A549 (cell line): ENCODE data around the gene ADCY3. TPM values are rescaled to one million over a fixed set of nuclear protein-coding genes. Genes with fewer than 3 reads are reported as not detected.

Experiments used
- ATAC-seq, 2 experiments: fragments of 200-7000 bp in 1 of 2; fragments of >200 bp in 1 of 2; cut with Nextera tagmentation in 1 of 2; cut with Tn5 transposase in 1 of 2; 3 replicates each; pipeline versions ENCODE4 v1.8.0 to v1.9.1; 2018 to 2020; ENCODE audit warnings: mild to moderate bottlenecking in 1 of 2, moderate library complexity in 1 of 2
- CTCF ChIA-PET: fragments of 300-600 bp; sonication (Branson Sonifier 250); formaldehyde crosslinking; extraction: SDS; loops from one replicate; lab custom pipeline; 2021; ENCODE audit warnings: antibody characterized with exemption, inconsistent platforms; lab: Yijun Ruan, JAX
- POLR2A ChIA-PET: fragments of 350-600 bp; formaldehyde crosslinking; extraction: SDS; loops from one replicate; lab custom pipeline; 2021; ENCODE audit warnings: antibody characterized with exemption, inconsistent platforms; lab: Yijun Ruan, JAX
- DNase-seq, 2 experiments: peaks; one replicate each; pipeline versions ENCODE4 v3.0.0 to v3.0.0-alpha.2; 2011 to 2016; ENCODE audit warnings: low read depth in 1 of 2, low spot score in 1 of 2
- FAIRE-seq: peaks from 2 replicates; lab custom pipeline; 2011; peaks lifted over from hg19 to GRCh38; lab: Jason Lieb, UNC
- H3K27ac ChIP-seq, 2 experiments: fragments of >200 bp; sonication (Bioruptor Twin); formaldehyde crosslinking; 3 replicates each; pipeline ENCODE4 v1.5.1; 2016 to 2017
- H3K4me1 ChIP-seq: fragments of >200 bp; sonication (Bioruptor Twin); formaldehyde crosslinking; 3 replicates; pipeline ENCODE4 v1.6.1; 2016
- H3K4me2 ChIP-seq: fragments of >200 bp; sonication (Bioruptor Twin); formaldehyde crosslinking; 3 replicates; pipeline ENCODE4 v1.6.1; 2016
- H3K4me3 ChIP-seq: fragments of >200 bp; sonication (Bioruptor Twin); formaldehyde crosslinking; 3 replicates; pipeline ENCODE4 v1.5.1; 2016
- H3K9me3 ChIP-seq: fragments of >200 bp; sonication (Bioruptor Twin); formaldehyde crosslinking; 3 replicates; pipeline ENCODE4 v1.6.1; 2016
- CBX2 ChIP-seq: fragments of 200-600 bp; sonication (generic); IDR thresholded peaks from 2 replicates; pipeline ENCODE4 v1.6.1; 2016; ENCODE audit warnings: low read depth, mild to moderate bottlenecking, borderline replicate concordance
- CBX8 ChIP-seq: fragments of 200-600 bp; sonication (generic); IDR thresholded peaks from 2 replicates; pipeline ENCODE4 v1.6.1; 2016
- CEBPB ChIP-seq, 2 experiments: fragments of >200 bp in 1 of 2; sonication (Bioruptor Twin) in 1 of 2; formaldehyde crosslinking in 1 of 2; IDR thresholded peaks; 2 replicates each; pipeline ENCODE4 v1.6.1; 2012 to 2016
- EHF ChIP-seq: fragments of 250-450 bp; sonication (Bioruptor Pico); IDR thresholded peaks from 2 replicates; pipeline ENCODE4 v1.5.0; 2020; ENCODE audit warnings: mild to moderate bottlenecking
- ESRRA ChIP-seq: fragments of 150-350 bp; IDR thresholded peaks from 2 replicates; pipeline ENCODE4 v1.6.1; 2014; ENCODE audit warnings: mild to moderate bottlenecking, low read length, borderline replicate concordance
- FOXS1 ChIP-seq: fragments of 250-450 bp; sonication (Bioruptor Pico); IDR thresholded peaks from 2 replicates; pipeline ENCODE4 v1.5.0; 2020; ENCODE audit warnings: mild to moderate bottlenecking, moderate library complexity
- HDAC2 ChIP-seq: fragments of 200-600 bp; sonication (generic); IDR thresholded peaks from 2 replicates; pipeline ENCODE4 v1.6.1; 2016
- HEYL ChIP-seq: fragments of 250-450 bp; sonication (Bioruptor Pico); IDR thresholded peaks from 2 replicates; pipeline ENCODE4 v1.8.0; 2021; ENCODE audit warnings: mild to moderate bottlenecking, moderate library complexity
- HOXB13 ChIP-seq: fragments of 250-450 bp; sonication (Bioruptor Pico); IDR thresholded peaks from 2 replicates; pipeline ENCODE4 v1.5.0; 2020; ENCODE audit warnings: low read depth, mild to moderate bottlenecking, moderate library complexity
- JUNB ChIP-seq: fragments of >200 bp; sonication (Bioruptor Twin); formaldehyde crosslinking; IDR thresholded peaks from 2 replicates; pipeline ENCODE4 v1.6.1; 2016
- MYC ChIP-seq: IDR thresholded peaks from 2 replicates; pipeline ENCODE4 v1.6.1; 2012; ENCODE audit warnings: mild to moderate bottlenecking, inconsistent platforms, low read length, improper control_type of control experiment, borderline replicate concordance
- POLR2A ChIP-seq: IDR thresholded peaks from 2 replicates; pipeline ENCODE4 v1.6.1; 2012; ENCODE audit warnings: mild to moderate bottlenecking, low read length
- RARB ChIP-seq: fragments of 250-450 bp; sonication (Bioruptor Pico); IDR thresholded peaks from 2 replicates; pipeline ENCODE4 v1.8.0; 2021; ENCODE audit warnings: mild to moderate bottlenecking, moderate library complexity
- RNF2 ChIP-seq: fragments of 200-600 bp; sonication (generic); IDR thresholded peaks from 2 replicates; pipeline ENCODE4 v1.6.1; 2016; ENCODE audit warnings: low read depth, mild to moderate bottlenecking, antibody characterized with exemption, moderate library complexity, borderline replicate concordance
- ZC3H11A ChIP-seq: fragments of 450-650 bp; IDR thresholded peaks from 2 replicates; pipeline ENCODE4 v1.6.1; 2014; ENCODE audit warnings: antibody characterized with exemption, mild to moderate bottlenecking
- ZFP36 ChIP-seq: fragments of 450-650 bp; IDR thresholded peaks from 2 replicates; pipeline ENCODE4 v1.6.1; 2014; ENCODE audit warnings: borderline replicate concordance; ENCODE audit not compliant: partially characterized antibody
- ZSCAN20 ChIP-seq: fragments of 250-450 bp; sonication (Bioruptor Pico); IDR thresholded peaks from 2 replicates; pipeline ENCODE4 v1.8.0; 2022; ENCODE audit warnings: mild to moderate bottlenecking, moderate library complexity
- WGBS: methylation state at CpG from one replicate; pipeline ENCODE4 v1.1.6; 2017; ENCODE audit errors: missing lambda C conversion rate; 5-methylcytosine and 5-hydroxymethylcytosine counted together
- polyA plus RNA-seq, 4 experiments: library from polyadenylated mRNA; depleted of rRNA in 3 of 4; stranded (reverse); fragments of >200 nt; fragmentation: RNase III in 1 of 4; extraction: RNeasy Plus Mini Kit Qiagen cat#74134 plus additional on column Dnase treatment in 1 of 4; gene quantifications; 2 replicates in 3 of 4; 3 replicates in 1 of 4; pipeline ENCODE4 v1.2.3, GENCODE V29; 2011 to 2017
- TF ChIP-seq, protein P1 (sequence below): IDR thresholded peaks from 2 replicates; pipeline ENCODE4 v1.6.1; 2012
- TF ChIP-seq, protein P2 (sequence below): IDR thresholded peaks from 2 replicates; pipeline ENCODE4 v1.6.1; 2012; ENCODE audit warnings: low read depth, borderline replicate concordance
- TF ChIP-seq, protein P3 (sequence below): fragments of 200-600 bp; sonication (generic); IDR thresholded peaks from 2 replicates; pipeline ENCODE4 v1.6.1; 2016; ENCODE audit warnings: antibody characterized with exemption, mild to moderate bottlenecking, moderate library complexity
- TF ChIP-seq, protein P4 (sequence below): fragments of >200 bp; sonication (Bioruptor Twin); formaldehyde crosslinking; IDR thresholded peaks from 3 replicates; pipeline ENCODE4 v1.5.1; 2016

Gene ADCY3
- polyA plus RNA-seq, 2 of the 4 experiments (the other 2 are of a cell fraction): 37.4 to 65.4 TPM

DNA sequence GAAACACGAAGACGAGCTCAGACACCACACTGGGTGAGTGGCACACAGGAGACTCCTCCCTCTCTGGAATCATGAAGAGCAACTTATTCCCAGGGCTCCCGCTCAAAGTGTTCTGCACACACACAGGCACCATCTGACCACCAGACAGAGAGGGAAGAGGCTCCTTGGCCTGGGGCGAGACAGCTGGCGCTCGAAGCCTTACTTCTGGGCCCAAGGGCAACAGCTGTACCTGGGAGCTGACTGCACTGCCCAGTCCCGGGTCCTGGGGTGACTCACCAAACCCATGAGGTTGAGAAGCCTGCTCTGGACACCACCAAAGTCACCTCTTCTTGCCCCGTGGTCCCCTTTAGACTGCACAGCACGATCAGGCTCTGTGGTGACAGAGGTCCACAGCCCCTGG, 42.4 kb downstream of the ADCY3 start:
- H3K4me2 ChIP-seq: no peak overlapping the region
- TF ChIP-seq POLR2A: no peak
- TF ChIP-seq RNF2: no peak
- TF ChIP-seq, protein P1, sequence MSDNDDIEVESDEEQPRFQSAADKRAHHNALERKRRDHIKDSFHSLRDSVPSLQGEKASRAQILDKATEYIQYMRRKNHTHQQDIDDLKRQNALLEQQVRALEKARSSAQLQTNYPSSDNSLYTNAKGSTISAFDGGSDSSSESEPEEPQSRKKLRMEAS: no peak
- no peak for TF ChIP-seq HEYL (CRISPR knock-in tag)
- TF ChIP-seq CBX2: no peak
- TF ChIP-seq, protein P2, sequence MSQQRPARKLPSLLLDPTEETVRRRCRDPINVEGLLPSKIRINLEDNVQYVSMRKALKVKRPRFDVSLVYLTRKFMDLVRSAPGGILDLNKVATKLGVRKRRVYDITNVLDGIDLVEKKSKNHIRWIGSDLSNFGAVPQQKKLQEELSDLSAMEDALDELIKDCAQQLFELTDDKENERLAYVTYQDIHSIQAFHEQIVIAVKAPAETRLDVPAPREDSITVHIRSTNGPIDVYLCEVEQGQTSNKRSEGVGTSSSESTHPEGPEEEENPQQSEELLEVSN: no peak
- no peak for TF ChIP-seq HDAC2
- TF ChIP-seq CEBPB (IDR thresholded peaks at IDR 0.05): no peak
- no peak for TF ChIP-seq RARB
- TF ChIP-seq ZC3H11A: no peak
- TF ChIP-seq ZSCAN20 (CRISPR knock-in tag): no peak
- TF ChIP-seq MYC: no peak
- no peak for TF ChIP-seq CBX8
- TF ChIP-seq ESRRA: no peak
- TF ChIP-seq, protein P3, sequence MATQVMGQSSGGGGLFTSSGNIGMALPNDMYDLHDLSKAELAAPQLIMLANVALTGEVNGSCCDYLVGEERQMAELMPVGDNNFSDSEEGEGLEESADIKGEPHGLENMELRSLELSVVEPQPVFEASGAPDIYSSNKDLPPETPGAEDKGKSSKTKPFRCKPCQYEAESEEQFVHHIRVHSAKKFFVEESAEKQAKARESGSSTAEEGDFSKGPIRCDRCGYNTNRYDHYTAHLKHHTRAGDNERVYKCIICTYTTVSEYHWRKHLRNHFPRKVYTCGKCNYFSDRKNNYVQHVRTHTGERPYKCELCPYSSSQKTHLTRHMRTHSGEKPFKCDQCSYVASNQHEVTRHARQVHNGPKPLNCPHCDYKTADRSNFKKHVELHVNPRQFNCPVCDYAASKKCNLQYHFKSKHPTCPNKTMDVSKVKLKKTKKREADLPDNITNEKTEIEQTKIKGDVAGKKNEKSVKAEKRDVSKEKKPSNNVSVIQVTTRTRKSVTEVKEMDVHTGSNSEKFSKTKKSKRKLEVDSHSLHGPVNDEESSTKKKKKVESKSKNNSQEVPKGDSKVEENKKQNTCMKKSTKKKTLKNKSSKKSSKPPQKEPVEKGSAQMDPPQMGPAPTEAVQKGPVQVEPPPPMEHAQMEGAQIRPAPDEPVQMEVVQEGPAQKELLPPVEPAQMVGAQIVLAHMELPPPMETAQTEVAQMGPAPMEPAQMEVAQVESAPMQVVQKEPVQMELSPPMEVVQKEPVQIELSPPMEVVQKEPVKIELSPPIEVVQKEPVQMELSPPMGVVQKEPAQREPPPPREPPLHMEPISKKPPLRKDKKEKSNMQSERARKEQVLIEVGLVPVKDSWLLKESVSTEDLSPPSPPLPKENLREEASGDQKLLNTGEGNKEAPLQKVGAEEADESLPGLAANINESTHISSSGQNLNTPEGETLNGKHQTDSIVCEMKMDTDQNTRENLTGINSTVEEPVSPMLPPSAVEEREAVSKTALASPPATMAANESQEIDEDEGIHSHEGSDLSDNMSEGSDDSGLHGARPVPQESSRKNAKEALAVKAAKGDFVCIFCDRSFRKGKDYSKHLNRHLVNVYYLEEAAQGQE: no peak
- TF ChIP-seq ZFP36: no peak
- no peak for TF ChIP-seq FOXS1 (CRISPR knock-in tag)
- TF ChIP-seq JUNB: no peak
- ChIA-PET POLR2A (no interaction called here), CTCF (interaction anchor here (0.6 to 1.7 kb wide), 2 partner anchors 10 to 374 kb away, joined by 3 to 4 read pairs; no protein-coding TSS in a partner anchor)
- WGBS: 88% methylated on average over 9 of the region's 9 CpGs
- no peak for FAIRE-seq
- H3K4me3 ChIP-seq: no peak overlapping the region
- DNase-seq: no peak
- no peaks in the 10 kb centered on the region for H3K9me3 ChIP-seq
- H3K27ac ChIP-seq: no peak overlapping the region
- no peak for ATAC-seq
- no peaks in the 10 kb centered on the region for H3K4me1 ChIP-seq

DNA sequence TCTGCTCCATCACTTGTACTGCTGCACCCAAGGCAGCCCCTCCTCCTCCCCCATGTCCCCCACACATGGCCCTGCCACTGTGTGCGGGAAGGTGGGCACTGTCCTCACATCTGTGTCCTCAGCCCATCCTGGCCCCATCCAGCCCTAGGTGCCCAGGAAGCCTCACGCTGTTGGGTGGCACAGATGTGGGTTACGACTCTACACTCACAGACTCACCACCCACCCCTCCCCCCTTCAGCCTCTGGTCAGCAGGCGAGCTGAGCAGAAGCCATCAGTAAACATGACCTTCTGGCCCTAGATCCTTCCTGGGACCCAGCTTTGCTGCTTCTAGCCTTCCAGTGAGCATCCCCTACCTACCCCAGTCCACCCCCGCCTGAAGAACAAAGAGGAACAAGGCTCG, 43.0 kb downstream of the ADCY3 start:
- Histone ChIP-seq H3K4me3 (no peak overlapping the region), H3K4me2 (no peak overlapping the region), H3K4me1 (no peaks in the 10 kb centered on the region)
- WGBS: 97% methylated on average over 6 of the region's 6 CpGs
- no peak for ATAC-seq
- CTCF ChIA-PET: interaction anchor here (0.6 to 1.7 kb wide), 4 partner anchors 10 to 373 kb away, joined by 3 to 4 read pairs (median 4); no protein-coding TSS in a partner anchor
- no peak for FAIRE-seq
- TF ChIP-seq, protein P4, sequence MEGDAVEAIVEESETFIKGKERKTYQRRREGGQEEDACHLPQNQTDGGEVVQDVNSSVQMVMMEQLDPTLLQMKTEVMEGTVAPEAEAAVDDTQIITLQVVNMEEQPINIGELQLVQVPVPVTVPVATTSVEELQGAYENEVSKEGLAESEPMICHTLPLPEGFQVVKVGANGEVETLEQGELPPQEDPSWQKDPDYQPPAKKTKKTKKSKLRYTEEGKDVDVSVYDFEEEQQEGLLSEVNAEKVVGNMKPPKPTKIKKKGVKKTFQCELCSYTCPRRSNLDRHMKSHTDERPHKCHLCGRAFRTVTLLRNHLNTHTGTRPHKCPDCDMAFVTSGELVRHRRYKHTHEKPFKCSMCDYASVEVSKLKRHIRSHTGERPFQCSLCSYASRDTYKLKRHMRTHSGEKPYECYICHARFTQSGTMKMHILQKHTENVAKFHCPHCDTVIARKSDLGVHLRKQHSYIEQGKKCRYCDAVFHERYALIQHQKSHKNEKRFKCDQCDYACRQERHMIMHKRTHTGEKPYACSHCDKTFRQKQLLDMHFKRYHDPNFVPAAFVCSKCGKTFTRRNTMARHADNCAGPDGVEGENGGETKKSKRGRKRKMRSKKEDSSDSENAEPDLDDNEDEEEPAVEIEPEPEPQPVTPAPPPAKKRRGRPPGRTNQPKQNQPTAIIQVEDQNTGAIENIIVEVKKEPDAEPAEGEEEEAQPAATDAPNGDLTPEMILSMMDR: no peak
- no peak for TF ChIP-seq HOXB13
- TF ChIP-seq EHF (CRISPR knock-in tag): no peak
- TF ChIP-seq, all 56 proteins: peak for 0
- POLR2A ChIA-PET: no interaction called here
- H3K9me3 ChIP-seq: no peaks in the 10 kb centered on the region
- DNase-seq: no peak
- H3K27ac ChIP-seq: no peak overlapping the region
